Nephron progenitor cell (in vitro differentiated cells): ENCODE measurements around the gene LEMD2.

Experiments used
- DNase-seq: peaks from one replicate; pipeline ENCODE4 v3.0.0; 2021
- H3K27ac Mint-ChIP-seq: 2 replicates; pipeline ENCODE4 v1.8.0; 2021; ENCODE audit warnings: mild to moderate bottlenecking, moderate library complexity, mixed read lengths
- H3K27me3 Mint-ChIP-seq: 2 replicates; pipeline ENCODE4 v1.8.0; 2021; ENCODE audit warnings: mild to moderate bottlenecking, low read depth, mixed read lengths; ENCODE audit not compliant: poor library complexity
- H3K36me3 Mint-ChIP-seq: 2 replicates; pipeline ENCODE4 v1.8.0; 2021; ENCODE audit warnings: low read depth, mixed read lengths
- H3K4me1 Mint-ChIP-seq: 2 replicates; pipeline ENCODE4 v1.8.0; 2021; ENCODE audit warnings: mixed read lengths
- H3K4me3 Mint-ChIP-seq: 2 replicates; pipeline ENCODE4 v1.8.0; 2021; ENCODE audit warnings: mild to moderate bottlenecking, moderate library complexity, mixed read lengths
- H3K9me3 Mint-ChIP-seq: 2 replicates; pipeline ENCODE4 v1.8.0; 2021; ENCODE audit warnings: mild to moderate bottlenecking, moderate library complexity, mixed read lengths
- CTCF ChIP-seq: fragments of 200-600 bp; sonication (generic); IDR thresholded peaks from 2 replicates; pipeline ENCODE4 v1.5.0; 2021; ENCODE audit warnings: antibody characterized with exemption

The LEMD2 gene

GRCh38 chr6:33813246-33813904 lies 24.4 kb upstream of the LEMD2 start:
- H3K4me1 Mint-ChIP-seq: peaks cover 17% of the 10 kb centered on the region
- no peaks in the 10 kb centered on the region for H3K36me3 Mint-ChIP-seq
- no peak for TF ChIP-seq CTCF
- no peak overlapping the region for H3K4me3 Mint-ChIP-seq
- H3K27me3 Mint-ChIP-seq: peaks cover 57% of the 10 kb centered on the region
- H3K9me3 Mint-ChIP-seq: no peaks in the 10 kb centered on the region
- DNase-seq: no peak
- no peak overlapping the region for H3K27ac Mint-ChIP-seq

- Mint-ChIP-seq H3K9me3 (no peaks in the 10 kb centered on the region), H3K27ac (no peak overlapping the region), H3K4me3 (no peak overlapping the region), H3K27me3 (peaks cover 63% of the 10 kb centered on the region), H3K4me1 (peaks cover 23% of the 10 kb centered on the region), H3K36me3 (no peaks in the 10 kb centered on the region)
- peak; percentile 95 for DNase-seq
- TF ChIP-seq CTCF: peak; percentile 9
These were observed 23.7 kb upstream of the LEMD2 start for GRCh38 chr6:33812669-33813068.

- TF ChIP-seq CTCF: no peak
- Mint-ChIP-seq H3K27ac (no peak overlapping the region), H3K27me3 (peaks cover 72% of the 10 kb centered on the region), H3K4me3 (no peak overlapping the region), H3K9me3 (no peaks in the 10 kb centered on the region), H3K4me1 (peaks cover 21% of the 10 kb centered on the region), H3K36me3 (no peaks in the 10 kb centered on the region)
- no peak for DNase-seq
These were observed 20.7 kb upstream of the LEMD2 start for GRCh38 chr6:33809594-33809993.

- Mint-ChIP-seq H3K4me1 (peaks cover 30% of the 10 kb centered on the region), H3K4me3 (no peak overlapping the region), H3K27me3 (peaks cover 70% of the 10 kb centered on the region), H3K9me3 (no peaks in the 10 kb centered on the region), H3K27ac (no peak overlapping the region), H3K36me3 (no peaks in the 10 kb centered on the region)
- DNase-seq: no peak
- TF ChIP-seq CTCF: no peak
These were observed 19.8 kb upstream of the LEMD2 start for GRCh38 chr6:33808641-33809180.

- Mint-ChIP-seq H3K9me3 (no peaks in the 10 kb centered on the region), H3K36me3 (no peaks in the 10 kb centered on the region), H3K27ac (no peak overlapping the region), H3K27me3 (peaks cover 61% of the 10 kb centered on the region), H3K4me1 (peaks cover 36% of the 10 kb centered on the region), H3K4me3 (no peak overlapping the region)
- no peak for TF ChIP-seq CTCF
- no peak for DNase-seq
These were observed 18.7 kb upstream of the LEMD2 start for GRCh38 chr6:33807606-33808005.

- Mint-ChIP-seq H3K4me3 (no peak overlapping the region), H3K36me3 (no peaks in the 10 kb centered on the region), H3K27ac (no peak overlapping the region), H3K4me1 (peaks cover 38% of the 10 kb centered on the region), H3K9me3 (no peaks in the 10 kb centered on the region), H3K27me3 (peaks cover 54% of the 10 kb centered on the region)
- no peak for DNase-seq
- no peak for TF ChIP-seq CTCF
These were observed 17.9 kb upstream of the LEMD2 start for GRCh38 chr6:33806841-33807240.
